Fibroblast of lung (primary cell): Measurements from ENCODE around the gene POPDC3.

Source experiments
- EZH2 ChIP-seq: IDR thresholded peaks from 2 replicates; pipeline ENCODE4 v1.5.1; 2012; ENCODE audit warnings: low read length, control low read depth, mild to moderate bottlenecking; ENCODE audit errors: missing control alignments
- TF ChIP-seq, protein P1 (sequence below), 2 donors: IDR thresholded peaks in 1 of 2; conservative IDR thresholded peaks in 1 of 2; 1 replicate in 1 of 2; 2 replicates in 1 of 2; pipeline ENCODE4 v1.5.1; 2011 to 2012; ENCODE audit warnings: low read length in 2 of 2, control low read depth in 1 of 2, inconsistent platforms in 1 of 2, low read depth in 1 of 2, mild to moderate bottlenecking in 1 of 2

DNA sequence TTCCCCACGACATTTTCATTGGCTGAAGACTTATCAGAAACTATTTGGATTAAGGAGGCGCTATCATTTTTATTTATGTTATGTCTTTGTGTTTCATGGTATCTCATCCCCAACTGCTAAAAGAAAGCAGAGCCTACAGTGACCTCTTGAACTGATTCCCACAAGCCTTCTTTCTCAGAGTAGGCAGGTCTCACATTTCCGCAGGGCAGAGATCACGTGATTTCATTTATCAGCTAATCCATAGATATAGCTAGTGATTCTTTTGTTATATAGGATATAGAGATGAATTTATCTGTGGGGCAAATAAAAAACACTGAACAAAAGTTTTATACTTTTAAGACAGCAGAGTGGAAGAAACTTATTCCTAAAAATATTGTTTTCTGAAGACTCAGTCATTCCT is 25.0 kb upstream of the POPDC3 start:
- TF ChIP-seq, protein P1, sequence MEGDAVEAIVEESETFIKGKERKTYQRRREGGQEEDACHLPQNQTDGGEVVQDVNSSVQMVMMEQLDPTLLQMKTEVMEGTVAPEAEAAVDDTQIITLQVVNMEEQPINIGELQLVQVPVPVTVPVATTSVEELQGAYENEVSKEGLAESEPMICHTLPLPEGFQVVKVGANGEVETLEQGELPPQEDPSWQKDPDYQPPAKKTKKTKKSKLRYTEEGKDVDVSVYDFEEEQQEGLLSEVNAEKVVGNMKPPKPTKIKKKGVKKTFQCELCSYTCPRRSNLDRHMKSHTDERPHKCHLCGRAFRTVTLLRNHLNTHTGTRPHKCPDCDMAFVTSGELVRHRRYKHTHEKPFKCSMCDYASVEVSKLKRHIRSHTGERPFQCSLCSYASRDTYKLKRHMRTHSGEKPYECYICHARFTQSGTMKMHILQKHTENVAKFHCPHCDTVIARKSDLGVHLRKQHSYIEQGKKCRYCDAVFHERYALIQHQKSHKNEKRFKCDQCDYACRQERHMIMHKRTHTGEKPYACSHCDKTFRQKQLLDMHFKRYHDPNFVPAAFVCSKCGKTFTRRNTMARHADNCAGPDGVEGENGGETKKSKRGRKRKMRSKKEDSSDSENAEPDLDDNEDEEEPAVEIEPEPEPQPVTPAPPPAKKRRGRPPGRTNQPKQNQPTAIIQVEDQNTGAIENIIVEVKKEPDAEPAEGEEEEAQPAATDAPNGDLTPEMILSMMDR (conservative IDR thresholded peaks at IDR 0.05 in 1 of 2, IDR thresholded peaks at IDR 0.05 in 1 of 2; ENCODE audit: low read depth in 1 of 2, low read length in 2 of 2): no peak
- no peak for TF ChIP-seq EZH2
